NK-92 (cell line): Measurements from ENCODE around the gene BUB3.
"Not testable (repeated sequence)": the region's sequence is repeated elsewhere in the genome, so short reads cannot be mapped to it uniquely, and the experiment has no call there.

ENCODE experiments used
- DNase-seq: peaks from one replicate; lab custom pipeline; 2025; ENCODE audit not compliant: unreplicated experiment; lab: John Stamatoyannopoulos, UW

BUB3 gene

GRCh38 chr10:123153486-123154091 is 613 bp upstream of the BUB3 start:
- no peak for DNase-seq

DNA sequence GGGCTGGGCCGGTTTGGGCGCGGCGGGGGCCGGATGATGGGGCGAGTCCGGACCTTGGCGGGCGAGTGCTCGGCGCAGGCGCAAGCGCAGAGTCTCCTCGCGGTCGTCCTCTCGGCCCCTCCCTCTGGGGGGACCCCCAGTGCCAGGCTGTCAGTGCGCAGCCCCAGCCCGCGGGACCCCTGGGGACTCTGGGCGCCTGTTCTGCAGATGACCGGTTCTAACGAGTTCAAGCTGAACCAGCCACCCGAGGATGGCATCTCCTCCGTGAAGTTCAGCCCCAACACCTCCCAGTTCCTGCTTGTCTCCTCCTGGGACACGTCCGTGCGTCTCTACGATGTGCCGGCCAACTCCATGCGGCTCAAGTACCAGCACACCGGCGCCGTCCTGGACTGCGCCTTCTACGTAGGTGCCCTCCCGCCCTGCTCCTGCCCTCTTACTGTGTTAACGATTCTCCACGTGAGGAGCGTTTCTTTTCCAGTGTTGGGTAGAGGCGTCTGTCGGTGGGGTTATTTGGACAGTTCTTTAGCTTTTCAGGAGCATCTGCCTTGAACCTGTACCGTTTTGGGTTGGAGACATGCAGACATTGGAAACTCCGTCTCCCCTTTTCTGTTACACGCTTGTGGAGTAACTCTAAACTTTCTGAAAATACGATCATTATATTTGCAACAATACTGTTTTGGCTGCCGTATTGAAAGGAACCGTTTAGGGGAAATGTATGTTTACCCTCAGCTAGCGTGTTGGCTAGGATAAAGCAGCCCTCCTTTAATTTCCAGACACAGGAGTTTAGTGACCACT is 706 bp downstream of the BUB3 start:
- DNase-seq: no peak

DNA sequence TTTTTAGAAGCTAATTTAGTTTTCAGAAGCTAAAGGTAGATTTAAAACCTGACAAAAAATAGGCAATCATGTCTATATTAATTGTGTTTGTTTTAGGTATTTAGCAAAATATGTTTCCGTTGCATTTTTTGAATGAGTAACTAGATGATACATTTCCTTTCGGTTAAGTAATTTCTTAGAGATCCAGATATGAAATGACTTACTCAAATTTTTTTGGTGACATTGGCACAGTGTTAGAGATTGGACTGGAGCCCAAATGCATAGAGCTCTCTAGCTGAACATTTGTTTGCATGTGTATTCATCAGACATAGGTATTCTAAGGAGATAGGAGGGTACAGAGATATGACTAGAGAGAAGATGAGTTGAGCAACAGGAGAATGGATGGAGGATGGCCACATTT is 1.9 kb downstream of the BUB3 start:
- DNase-seq: no peak

GRCh38 chr10:123157210-123157609 is 3.0 kb downstream of the BUB3 start:
- no peak for DNase-seq

GRCh38 chr10:123158682-123159081 is 4.5 kb downstream of the BUB3 start:
- DNase-seq: no peak

DNA sequence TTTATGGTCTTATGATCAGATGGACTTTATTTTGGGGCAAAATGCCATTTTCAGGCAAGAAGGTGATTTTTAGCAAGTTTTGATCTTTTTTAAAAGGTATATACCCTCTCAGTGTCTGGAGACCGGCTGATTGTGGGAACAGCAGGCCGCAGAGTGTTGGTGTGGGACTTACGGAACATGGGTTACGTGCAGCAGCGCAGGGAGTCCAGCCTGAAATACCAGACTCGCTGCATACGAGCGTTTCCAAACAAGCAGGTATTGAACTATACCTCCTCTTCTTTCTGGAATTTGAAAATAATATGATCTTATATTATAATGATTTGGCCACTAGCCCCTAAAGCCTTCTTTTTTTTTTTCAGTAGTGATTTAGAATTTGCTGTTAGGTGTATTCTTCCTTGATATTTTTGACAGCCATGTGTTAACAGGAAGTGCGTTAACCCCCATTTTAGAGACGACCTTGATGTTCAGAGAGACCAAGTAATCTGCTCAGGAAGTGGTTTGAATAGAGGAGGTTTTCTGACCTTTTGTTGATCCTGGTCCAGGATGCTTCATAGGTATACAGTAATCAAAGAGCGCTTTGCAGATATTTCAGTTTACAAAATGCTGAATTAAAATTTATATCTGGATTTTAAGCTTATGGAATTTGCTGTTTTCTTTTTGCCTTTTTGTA is 6.2 kb downstream of the BUB3 start:
- DNase-seq: no peak

DNA sequence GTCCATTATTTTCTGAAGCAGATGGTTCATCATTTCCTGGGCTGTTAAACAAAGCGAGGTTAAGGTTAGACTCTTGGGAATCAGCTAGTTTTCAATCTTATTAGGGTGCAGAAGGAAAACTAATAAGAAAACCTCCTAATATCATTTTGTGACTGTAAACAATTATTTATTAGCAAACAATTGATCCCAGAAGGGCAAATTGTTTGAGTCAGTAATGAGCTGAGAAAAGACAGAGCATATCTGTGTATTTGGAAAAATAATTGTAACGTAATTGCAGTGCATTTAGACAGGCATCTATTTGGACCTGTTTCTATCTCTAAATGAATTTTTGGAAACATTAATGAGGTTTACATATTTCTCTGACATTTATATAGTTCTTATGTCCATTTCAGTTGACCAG is 10.1 kb downstream of the BUB3 start:
- DNase-seq: no peak

- DNase-seq: no peak
Observed at GRCh38 chr10:123165445-123166072, 11.4 kb downstream of the BUB3 start.

- no peak for DNase-seq
Observed at GRCh38 chr10:123166618-123167017, 12.4 kb downstream of the BUB3 start.

DNA sequence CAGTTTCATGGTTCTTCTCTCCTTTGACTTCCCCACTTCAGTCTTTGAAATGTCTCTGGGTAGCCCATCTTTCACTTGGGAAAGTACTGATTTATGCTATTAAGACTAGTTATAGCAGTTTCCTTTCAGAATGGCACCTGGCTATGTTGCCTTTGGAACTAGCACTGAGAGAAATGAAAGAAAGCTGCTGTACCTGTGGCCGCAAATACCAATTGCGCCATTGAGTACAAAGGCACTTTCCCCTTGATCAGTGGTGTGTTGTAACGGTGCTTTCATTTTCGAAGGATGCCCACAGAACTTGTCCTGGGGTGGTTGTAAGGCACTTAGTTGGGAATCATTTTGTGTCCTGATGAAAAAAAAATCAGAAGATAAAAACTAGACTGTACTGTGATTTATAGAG is 16.8 kb downstream of the BUB3 start:
- DNase-seq: no peak

- DNase-seq: not testable (repeated sequence)
Observed at GRCh38 chr10:123171616-123172015, 17.4 kb downstream of the BUB3 start.

DNA sequence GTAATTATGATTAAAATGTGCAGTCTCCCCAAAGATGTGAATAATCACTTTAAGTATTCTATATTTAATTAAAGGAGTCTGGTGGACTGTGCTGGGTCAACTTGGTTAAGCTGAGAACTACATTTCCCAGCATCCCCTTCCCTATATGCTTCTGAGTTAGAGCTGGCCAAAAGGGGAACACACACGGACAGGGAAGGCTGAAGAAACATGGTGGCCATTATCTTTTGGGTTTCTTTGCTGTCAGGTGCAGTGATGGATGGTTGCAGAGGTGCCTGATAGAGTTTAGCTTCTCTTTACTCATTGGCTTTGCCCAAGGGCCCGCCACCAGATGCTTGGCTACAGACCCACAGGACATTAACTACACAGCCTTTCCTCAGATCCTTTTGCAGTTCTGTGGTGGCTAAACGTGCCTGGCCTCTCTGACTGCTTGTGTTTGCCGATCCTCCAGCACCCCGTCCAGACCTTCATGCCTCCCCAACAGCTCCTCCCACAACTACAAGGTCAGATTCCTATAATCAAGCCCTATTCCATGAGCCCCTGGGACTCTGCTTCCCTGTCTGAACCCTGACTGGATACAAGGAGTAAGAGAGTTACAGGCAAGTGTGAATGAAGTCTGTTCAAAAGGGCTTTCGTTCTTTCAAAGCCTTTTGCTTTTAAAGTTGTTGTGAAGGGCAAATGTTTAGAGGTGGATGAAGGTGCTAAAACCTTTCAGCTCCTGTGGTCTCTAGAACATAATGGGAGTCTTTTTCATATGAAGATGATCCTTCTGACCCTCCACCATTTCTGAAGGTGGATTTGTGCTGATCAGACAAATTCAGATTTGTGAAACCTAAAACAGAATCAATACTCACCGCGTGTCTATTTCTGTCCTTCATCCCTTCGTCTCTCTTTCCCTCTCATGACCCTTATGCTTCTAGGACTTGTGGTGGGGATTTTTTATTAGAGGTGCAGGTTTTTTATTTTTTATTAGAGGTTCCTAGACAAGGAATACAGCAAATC is 21.5 kb downstream of the BUB3 start:
- no peak for DNase-seq

DNA sequence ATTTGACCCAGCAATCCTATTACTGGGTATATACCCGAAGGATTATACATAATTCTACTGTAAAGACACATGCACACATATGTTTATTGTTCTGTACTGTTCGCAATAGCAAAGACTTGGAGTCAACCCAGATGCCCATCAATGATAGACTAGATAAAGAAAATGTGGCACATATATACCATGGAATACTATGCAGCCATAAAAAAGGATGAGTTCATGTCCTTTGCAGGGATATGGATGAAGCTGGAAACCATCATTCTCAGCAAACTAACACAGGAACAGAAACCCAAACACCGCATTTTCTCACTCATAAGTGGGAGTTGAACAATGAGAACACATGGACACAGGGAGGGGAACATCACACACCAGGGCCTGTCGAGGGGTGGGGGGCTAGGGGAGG is 24.2 kb downstream of the BUB3 start:
- not testable (repeated sequence) for DNase-seq

DNA sequence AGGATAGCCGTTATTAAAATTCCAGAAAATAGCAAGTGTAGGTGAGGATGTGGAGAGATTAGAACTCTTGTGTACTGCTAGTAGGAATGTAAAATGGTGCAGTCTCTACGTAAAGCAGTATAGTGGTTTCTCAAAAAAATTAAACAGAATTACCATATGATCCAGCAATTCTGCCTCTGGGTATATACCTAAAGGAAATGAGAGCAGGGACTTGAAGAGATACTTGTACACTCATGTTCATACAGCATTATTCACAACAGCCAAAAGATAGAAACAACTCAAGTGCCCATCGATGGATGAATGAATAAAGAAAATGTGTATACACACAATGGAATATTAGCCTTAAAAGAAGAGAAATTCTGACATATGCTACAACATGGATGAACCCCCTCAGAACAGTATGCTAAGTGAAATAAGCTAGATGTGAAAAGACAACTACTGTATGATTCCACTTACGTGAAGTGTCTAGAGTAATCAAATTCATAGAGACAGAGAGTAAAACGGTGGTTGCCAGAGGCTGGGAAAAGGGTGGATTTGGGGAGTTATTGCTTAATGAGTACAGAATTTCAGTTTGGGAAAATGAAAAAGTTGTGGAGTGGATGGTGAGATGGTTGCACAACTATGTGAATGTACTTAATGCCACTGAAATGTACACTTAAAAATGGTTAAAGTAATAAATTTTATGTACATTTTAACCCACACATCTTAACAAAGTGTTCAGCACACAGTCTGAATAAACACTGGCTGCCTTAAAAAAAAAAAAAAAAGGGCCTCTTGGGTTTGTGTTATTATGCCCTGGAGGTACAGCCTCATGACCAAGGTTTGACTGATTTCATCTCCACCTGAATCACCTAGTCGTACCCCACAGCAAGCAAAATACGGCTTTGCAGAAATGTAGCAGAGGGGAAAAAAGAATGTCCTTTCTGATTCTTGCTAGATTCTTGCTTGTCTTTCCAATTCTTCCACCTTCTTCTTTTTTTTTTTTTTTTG is 26.2 kb downstream of the BUB3 start:
- DNase-seq: no peak

GRCh38 chr10:123183724-123184123 is 29.5 kb downstream of the BUB3 start:
- DNase-seq: no peak

- no peak for DNase-seq
Observed at GRCh38 chr10:123187781-123188180, 33.6 kb downstream of the BUB3 start.

DNA sequence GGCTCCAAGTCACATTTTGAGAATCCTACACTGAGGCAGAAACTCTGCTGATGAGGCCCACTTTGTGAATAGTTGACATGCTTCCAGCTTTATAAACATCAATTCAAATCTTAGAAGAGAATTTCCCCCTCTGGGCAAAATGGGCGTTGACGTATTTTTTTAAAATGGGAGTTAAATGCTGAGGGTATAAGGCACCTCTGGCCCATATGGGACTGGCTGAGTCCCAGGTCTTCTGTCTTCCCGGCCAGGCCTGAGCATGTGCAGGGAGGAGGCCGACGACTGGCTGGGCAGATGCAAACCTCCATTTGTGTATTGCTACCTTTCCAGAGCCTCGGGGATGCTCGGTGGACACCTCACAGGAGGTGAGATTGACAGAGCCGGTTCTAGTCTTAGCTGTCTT is 37.7 kb downstream of the BUB3 start:
- DNase-seq: no peak

GRCh38 chr10:123194056-123194455 is 39.9 kb downstream of the BUB3 start:
- no peak for DNase-seq

DNA sequence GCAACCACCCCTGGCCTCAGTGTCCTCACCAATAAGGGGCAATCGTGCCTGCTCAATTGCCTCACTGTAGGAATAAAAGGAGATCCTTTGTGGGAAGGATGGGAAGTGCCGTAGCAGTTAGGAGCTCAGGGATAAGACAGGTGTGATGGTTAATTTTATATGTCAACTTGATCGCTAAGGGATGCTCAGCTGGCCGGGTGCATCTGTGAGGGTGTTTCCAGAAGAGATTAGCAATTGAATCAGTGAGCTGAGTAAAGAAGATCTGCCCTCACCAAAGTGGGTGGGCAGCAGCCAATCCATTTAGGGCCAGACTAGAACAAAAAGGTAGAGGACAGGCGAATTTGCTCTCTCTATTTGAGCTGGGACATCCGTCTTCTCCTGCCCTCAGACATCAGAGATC is 46.3 kb downstream of the BUB3 start:
- DNase-seq: no peak
